ENCODE data around the gene C19orf67. TPM values are rescaled to one million over a fixed set of nuclear protein-coding genes. Genes with fewer than 3 reads are reported as not detected.
A peak's percentile ranks its signal among the peaks of the same experiment; 100 is the strongest.

The C19orf67 gene
- total RNA-seq (2014; rRNA removed; shearing (Covaris generic)): not detected in 2 replicates
- not detected in 2 replicates for polyA plus RNA-seq (2014; cell fraction: nucleus; rRNA removed)

- no peak for DNase-seq (ENCODE audit: extremely low read depth, low read depth)
These were observed at the start of gene C19orf67 for GRCh38 chr19:14085309-14085995. Gene C19orf67, minus strand, starts transcription at chr19:14085783. Its CDS starts 156 bp downstream, at chr19:14085627.

GRCh38 chr19:14135355-14135754 lies 49.8 kb upstream of the C19orf67 start:
- DNase-seq (ENCODE audit: extremely low read depth, low read depth): no peak

GRCh38 chr19:14127929-14128509 lies 42.4 kb upstream of the C19orf67 start:
- DNase-seq (ENCODE audit: extremely low read depth, low read depth): no peak

GRCh38 chr19:14127176-14127575 lies 41.6 kb upstream of the C19orf67 start:
- DNase-seq (ENCODE audit: extremely low read depth, low read depth): no peak

- DNase-seq (ENCODE audit: extremely low read depth, low read depth): no peak
These were observed 37.3 kb upstream of the C19orf67 start for GRCh38 chr19:14122924-14123323.

- no peak for DNase-seq (ENCODE audit: extremely low read depth, low read depth)
These were observed 34.9 kb upstream of the C19orf67 start for GRCh38 chr19:14120497-14120780.

- no peak for DNase-seq (ENCODE audit: extremely low read depth, low read depth)
These were observed 34.3 kb upstream of the C19orf67 start for GRCh38 chr19:14119644-14120496.

GRCh38 chr19:14119146-14119545 lies 33.6 kb upstream of the C19orf67 start:
- no peak for DNase-seq (ENCODE audit: extremely low read depth, low read depth)

- DNase-seq (ENCODE audit: extremely low read depth, low read depth): no peak
These were observed 32.8 kb upstream of the C19orf67 start for GRCh38 chr19:14118165-14119051.

- peak; percentile 95 for DNase-seq (ENCODE audit: extremely low read depth, low read depth)
These were observed 32.1 kb upstream of the C19orf67 start, which contains the start of gene PRKACA for GRCh38 chr19:14117668-14118164. Gene PRKACA, minus strand, starts transcription at chr19:14117762. Its CDS starts 215 bp downstream, at chr19:14117547.

- no peak for DNase-seq (ENCODE audit: extremely low read depth, low read depth)
These were observed 31.5 kb upstream of the C19orf67 start for GRCh38 chr19:14116918-14117578.

GRCh38 chr19:14116525-14116917 lies 30.9 kb upstream of the C19orf67 start:
- no peak for DNase-seq (ENCODE audit: extremely low read depth, low read depth)

- DNase-seq (ENCODE audit: extremely low read depth, low read depth): no peak
These were observed 30.2 kb upstream of the C19orf67 start for GRCh38 chr19:14115756-14116155.

- DNase-seq (ENCODE audit: extremely low read depth, low read depth): no peak
These were observed 29.3 kb upstream of the C19orf67 start for GRCh38 chr19:14114854-14115253.

GRCh38 chr19:14114439-14114838 lies 28.9 kb upstream of the C19orf67 start:
- no peak for DNase-seq (ENCODE audit: extremely low read depth, low read depth)

GRCh38 chr19:14113762-14114414 lies 28.3 kb upstream of the C19orf67 start:
- DNase-seq (ENCODE audit: extremely low read depth, low read depth): no peak

GRCh38 chr19:14112809-14113385 lies 27.3 kb upstream of the C19orf67 start:
- no peak for DNase-seq (ENCODE audit: extremely low read depth, low read depth)

- no peak for DNase-seq (ENCODE audit: extremely low read depth, low read depth)
These were observed 26.6 kb upstream of the C19orf67 start for GRCh38 chr19:14112051-14112808.

Measured in NCI-H460 (cell line).